H1 (cell line): ENCODE data around the gene TUBAL3.

Source experiments
- CHD1 ChIP-seq: IDR thresholded peaks from 2 replicates; pipeline ENCODE4 v1.6.1; 2012; ENCODE audit warnings: low read depth, low read length, improper control_type of control experiment
- EP300 ChIP-seq, 2 experiments: IDR thresholded peaks; 1 replicate in 1 of 2; 2 replicates in 1 of 2; pipeline ENCODE4 v1.6.1; 2011 to 2012; ENCODE audit warnings: low read depth in 2 of 2, low read length in 2 of 2, mild to moderate bottlenecking in 2 of 2, borderline replicate concordance in 1 of 2, inconsistent platforms in 1 of 2, moderate library complexity in 1 of 2
- EZH2 ChIP-seq: fragments of 200-600 bp; sonication (generic); IDR thresholded peaks from 2 replicates; pipeline ENCODE4 v1.7.1; 2012; ENCODE audit warnings: low read depth, mild to moderate bottlenecking, moderate library complexity, low read length, inconsistent platforms; ENCODE audit not compliant: severe bottlenecking
- GTF2F1 ChIP-seq: IDR thresholded peaks from 2 replicates; pipeline ENCODE4 v1.6.1; 2012; ENCODE audit warnings: low read depth, low read length, improper control_type of control experiment, borderline replicate concordance
- JUN ChIP-seq: IDR thresholded peaks from 2 replicates; pipeline ENCODE4 v1.6.1; 2011; ENCODE audit warnings: low read depth, mild to moderate bottlenecking, improper control_type of control experiment, low read length
- POLR2A ChIP-seq, 2 experiments: IDR thresholded peaks; 1 replicate in 1 of 2; 2 replicates in 1 of 2; pipeline ENCODE4 v1.6.1; 2011; ENCODE audit warnings: low read depth in 2 of 2, low read length in 2 of 2, mild to moderate bottlenecking in 2 of 2; ENCODE audit errors: control extremely low read depth in 1 of 2
- POLR2AphosphoS5 ChIP-seq: IDR thresholded peaks from 2 replicates; pipeline ENCODE4 v1.6.1; 2011; ENCODE audit warnings: low read depth, low read length
- RNF2 ChIP-seq: fragments of 200-900, 300-1000 bp; sonication (generic); IDR thresholded peaks from 2 replicates; pipeline ENCODE4 v1.7.1; 2016; ENCODE audit warnings: borderline replicate concordance, low read depth, mild to moderate bottlenecking, antibody characterized with exemption, low read length; ENCODE audit not compliant: poor library complexity, severe bottlenecking; ENCODE audit errors: missing control alignments
- SAP30 ChIP-seq: fragments of 300-600 bp; sonication (generic); IDR thresholded peaks from 2 replicates; pipeline ENCODE4 v1.7.1; 2012; ENCODE audit warnings: low read length, moderate library complexity, mild to moderate bottlenecking, inconsistent platforms; ENCODE audit not compliant: insufficient read depth, insufficient replicate concordance
- SRF ChIP-seq: IDR thresholded peaks from 2 replicates; pipeline ENCODE4 v1.6.1; 2011; ENCODE audit warnings: mild to moderate bottlenecking, low read depth, low read length, moderate library complexity
- ZNF274 ChIP-seq: IDR thresholded peaks from 2 replicates; pipeline ENCODE4 v1.7.0; 2012; ENCODE audit warnings: low read length, borderline replicate concordance; ENCODE audit errors: extremely low read depth
- TF ChIP-seq, protein P1 (sequence below), 3 experiments: IDR thresholded peaks; 1 replicate in 2 of 3; 2 replicates in 1 of 3; pipeline versions ENCODE4 v1.5.1 to v1.6.1; 2011; ENCODE audit warnings: low read length in 3 of 3, mild to moderate bottlenecking in 3 of 3, inconsistent platforms in 2 of 3, low read depth in 1 of 3, moderate library complexity in 1 of 3; ENCODE audit not compliant: insufficient read depth in 1 of 3; ENCODE audit errors: control extremely low read depth in 1 of 3
- TF ChIP-seq, protein P2 (sequence below): IDR thresholded peaks from 2 replicates; pipeline ENCODE4 v1.6.1; 2012; ENCODE audit warnings: inconsistent platforms

DNA sequence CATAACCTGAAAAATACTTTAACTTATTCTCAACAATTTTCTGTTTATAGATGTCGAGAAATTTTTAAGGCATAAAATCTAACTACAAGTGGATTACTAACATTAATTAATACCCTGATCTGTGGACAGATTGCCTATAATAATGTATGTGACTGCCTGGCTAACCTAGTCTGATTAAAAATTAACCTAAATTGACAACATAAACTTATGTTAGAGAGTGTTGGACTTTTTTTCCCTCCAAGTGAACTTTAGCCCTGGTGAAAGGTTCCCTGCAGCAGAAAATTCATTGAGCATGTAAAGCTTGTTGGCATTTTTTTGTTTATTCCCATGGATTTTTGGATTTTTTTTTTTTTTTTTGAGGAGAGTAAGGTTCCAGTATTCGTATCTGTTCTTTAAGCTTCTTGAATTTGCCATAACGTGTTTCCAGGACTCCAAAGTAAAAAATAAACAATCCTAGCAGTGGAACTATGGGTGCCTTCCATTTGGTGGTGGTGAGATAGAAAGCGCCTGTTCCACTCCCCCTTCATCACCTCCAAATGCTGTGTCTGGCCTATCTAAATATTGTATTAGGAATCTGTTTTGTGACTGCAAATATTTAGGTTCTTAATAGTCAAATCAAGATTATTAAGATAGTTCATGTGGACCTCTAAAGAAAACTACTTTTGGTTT lies 43.8 kb upstream of the TUBAL3 start:
- TF ChIP-seq, protein P1, sequence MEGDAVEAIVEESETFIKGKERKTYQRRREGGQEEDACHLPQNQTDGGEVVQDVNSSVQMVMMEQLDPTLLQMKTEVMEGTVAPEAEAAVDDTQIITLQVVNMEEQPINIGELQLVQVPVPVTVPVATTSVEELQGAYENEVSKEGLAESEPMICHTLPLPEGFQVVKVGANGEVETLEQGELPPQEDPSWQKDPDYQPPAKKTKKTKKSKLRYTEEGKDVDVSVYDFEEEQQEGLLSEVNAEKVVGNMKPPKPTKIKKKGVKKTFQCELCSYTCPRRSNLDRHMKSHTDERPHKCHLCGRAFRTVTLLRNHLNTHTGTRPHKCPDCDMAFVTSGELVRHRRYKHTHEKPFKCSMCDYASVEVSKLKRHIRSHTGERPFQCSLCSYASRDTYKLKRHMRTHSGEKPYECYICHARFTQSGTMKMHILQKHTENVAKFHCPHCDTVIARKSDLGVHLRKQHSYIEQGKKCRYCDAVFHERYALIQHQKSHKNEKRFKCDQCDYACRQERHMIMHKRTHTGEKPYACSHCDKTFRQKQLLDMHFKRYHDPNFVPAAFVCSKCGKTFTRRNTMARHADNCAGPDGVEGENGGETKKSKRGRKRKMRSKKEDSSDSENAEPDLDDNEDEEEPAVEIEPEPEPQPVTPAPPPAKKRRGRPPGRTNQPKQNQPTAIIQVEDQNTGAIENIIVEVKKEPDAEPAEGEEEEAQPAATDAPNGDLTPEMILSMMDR (IDR thresholded peaks at IDR 0.05; ENCODE audit: control extremely low read depth in 1 of 3, insufficient read depth in 1 of 3, low read depth in 1 of 3, low read length in 3 of 3): no peak
- TF ChIP-seq GTF2F1 (no peak), SRF (no peak), POLR2A (IDR thresholded peaks at IDR 0.05; ENCODE audit: control extremely low read depth in 1 of 2, low read depth in 2 of 2, low read length in 2 of 2) (no peak), SAP30 (no peak), CHD1 (no peak), ZNF274 (no peak), JUN (no peak), EP300 (IDR thresholded peaks at IDR 0.05; ENCODE audit: borderline replicate concordance in 1 of 2, low read depth in 2 of 2, low read length in 2 of 2) (no peak), POLR2AphosphoS5 (no peak), RNF2 (no peak), EZH2 (no peak)
- TF ChIP-seq, protein P2, sequence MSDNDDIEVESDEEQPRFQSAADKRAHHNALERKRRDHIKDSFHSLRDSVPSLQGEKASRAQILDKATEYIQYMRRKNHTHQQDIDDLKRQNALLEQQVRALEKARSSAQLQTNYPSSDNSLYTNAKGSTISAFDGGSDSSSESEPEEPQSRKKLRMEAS: no peak
